Mesenchymal stem cell (in vitro differentiated cells and primary cell): ENCODE measurements around the gene GGPS1.

Experiments
- DNase-seq: peaks from one replicate; pipeline ENCODE4 v3.0.0-alpha.2; 2013
- H2AFZ ChIP-seq: one replicate; pipeline ENCODE4 v1.6.1; 2013; ENCODE audit warnings: low read depth, mild to moderate bottlenecking, control low read depth, inconsistent platforms, low read length, moderate library complexity
- H2AK5ac ChIP-seq: 2 replicates; pipeline ENCODE4 v1.6.1; 2013; ENCODE audit warnings: low read length, moderate library complexity, mild to moderate bottlenecking, inconsistent platforms; ENCODE audit not compliant: severe bottlenecking
- H2BK120ac ChIP-seq: one replicate; pipeline ENCODE4 v1.6.1; 2013; ENCODE audit warnings: low read depth, mild to moderate bottlenecking, inconsistent platforms, low read length, moderate library complexity
- H2BK12ac ChIP-seq, 2 experiments: one replicate each; pipeline ENCODE4 v1.6.1; 2013; ENCODE audit warnings: inconsistent platforms in 2 of 2, low read length in 2 of 2, mild to moderate bottlenecking in 2 of 2, moderate library complexity in 2 of 2, control low read depth in 1 of 2
- H2BK15ac ChIP-seq: one replicate; pipeline ENCODE4 v1.6.1; 2013; ENCODE audit warnings: mild to moderate bottlenecking, low read depth, inconsistent platforms; ENCODE audit not compliant: poor library complexity, severe bottlenecking
- H2BK5ac ChIP-seq: 2 replicates; pipeline ENCODE4 v1.6.1; 2013; ENCODE audit warnings: low read depth, mild to moderate bottlenecking, low read length, control low read depth, inconsistent platforms; ENCODE audit not compliant: poor library complexity, severe bottlenecking
- H3K14ac ChIP-seq, 2 experiments: one replicate each; pipeline ENCODE4 v1.6.1; 2013; ENCODE audit warnings: inconsistent platforms in 2 of 2, low read length in 2 of 2, control low read depth in 1 of 2, mild to moderate bottlenecking in 1 of 2, moderate library complexity in 1 of 2
- H3K18ac ChIP-seq, 2 experiments: one replicate each; pipeline ENCODE4 v1.6.1; 2013; ENCODE audit warnings: inconsistent platforms in 2 of 2, low read length in 2 of 2, control low read depth in 1 of 2, low read depth in 1 of 2, mild to moderate bottlenecking in 1 of 2
- H3K23ac ChIP-seq, 2 experiments: one replicate each; pipeline ENCODE4 v1.6.1; 2013; ENCODE audit warnings: inconsistent platforms in 2 of 2, low read length in 2 of 2, mild to moderate bottlenecking in 2 of 2, moderate library complexity in 2 of 2, control low read depth in 1 of 2
- H3K27ac ChIP-seq: 2 replicates; pipeline ENCODE4 v1.5.1; 2013; ENCODE audit warnings: mild to moderate bottlenecking, moderate library complexity, low read length, control low read depth, inconsistent platforms; ENCODE audit not compliant: poor library complexity, severe bottlenecking
- H3K27me3 ChIP-seq, 2 experiments: 2 replicates each; pipeline versions ENCODE4 v1.6.1 to v1.7.0; 2013; ENCODE audit warnings: low read length in 2 of 2, mild to moderate bottlenecking in 2 of 2, moderate library complexity in 2 of 2, control low read depth in 1 of 2, inconsistent platforms in 1 of 2; ENCODE audit not compliant: control insufficient read depth in 1 of 2, insufficient read depth in 1 of 2
- H3K36me3 ChIP-seq, 2 experiments: 2 replicates each; pipeline versions ENCODE4 v1.6.1 to v1.7.0; 2013; ENCODE audit warnings: low read length in 2 of 2, control low read depth in 1 of 2, inconsistent platforms in 1 of 2, low read depth in 1 of 2, mild to moderate bottlenecking in 1 of 2; ENCODE audit not compliant: insufficient read depth in 2 of 2, control insufficient read depth in 1 of 2
- H3K4ac ChIP-seq, 2 experiments: one replicate each; pipeline ENCODE4 v1.6.1; 2013; ENCODE audit warnings: inconsistent platforms in 2 of 2, low read length in 2 of 2, mild to moderate bottlenecking in 2 of 2, moderate library complexity in 2 of 2, control low read depth in 1 of 2, low read depth in 1 of 2
- H3K4me1 ChIP-seq: 2 replicates; pipeline ENCODE4 v1.6.1; 2013; ENCODE audit warnings: low read depth, low read length, control low read depth; ENCODE audit not compliant: control insufficient read depth, insufficient read depth
- H3K4me2 ChIP-seq: 2 replicates; pipeline ENCODE4 v1.6.1; 2013; ENCODE audit warnings: low read length, mild to moderate bottlenecking, inconsistent platforms; ENCODE audit not compliant: poor library complexity, severe bottlenecking
- H3K4me3 ChIP-seq, 2 experiments: 2 replicates each; pipeline versions ENCODE4 v1.5.1 to v1.7.0; 2013; ENCODE audit warnings: low read length in 2 of 2, mild to moderate bottlenecking in 2 of 2, control low read depth in 1 of 2, low read depth in 1 of 2; ENCODE audit not compliant: insufficient read depth in 1 of 2
- H3K79me1 ChIP-seq: replicated peaks from 2 replicates; pipeline ENCODE4 v1.6.1; 2013; ENCODE audit warnings: mild to moderate bottlenecking, control low read depth, low read length, inconsistent platforms; ENCODE audit not compliant: poor library complexity, severe bottlenecking
- H3K9ac ChIP-seq: 2 replicates; pipeline ENCODE4 v1.7.0; 2013; ENCODE audit warnings: mild to moderate bottlenecking, low read length, moderate library complexity
- H3K9me3 ChIP-seq: 2 replicates; pipeline ENCODE4 v1.7.0; 2013; ENCODE audit warnings: mild to moderate bottlenecking, low read length; ENCODE audit not compliant: control insufficient read depth
- H4K8ac ChIP-seq: one replicate; pipeline ENCODE4 v1.6.1; 2013; ENCODE audit warnings: inconsistent platforms, mild to moderate bottlenecking, low read length, moderate library complexity
- H4K91ac ChIP-seq: one replicate; pipeline ENCODE4 v1.6.1; 2013; ENCODE audit warnings: mild to moderate bottlenecking, low read length, inconsistent platforms
- WGBS: methylation state at CpG from one replicate; pipeline ENCODE4 v1.1.7; 2013; ENCODE audit warnings: mixed read lengths; 5-methylcytosine and 5-hydroxymethylcytosine counted together

Gene GGPS1

DNA sequence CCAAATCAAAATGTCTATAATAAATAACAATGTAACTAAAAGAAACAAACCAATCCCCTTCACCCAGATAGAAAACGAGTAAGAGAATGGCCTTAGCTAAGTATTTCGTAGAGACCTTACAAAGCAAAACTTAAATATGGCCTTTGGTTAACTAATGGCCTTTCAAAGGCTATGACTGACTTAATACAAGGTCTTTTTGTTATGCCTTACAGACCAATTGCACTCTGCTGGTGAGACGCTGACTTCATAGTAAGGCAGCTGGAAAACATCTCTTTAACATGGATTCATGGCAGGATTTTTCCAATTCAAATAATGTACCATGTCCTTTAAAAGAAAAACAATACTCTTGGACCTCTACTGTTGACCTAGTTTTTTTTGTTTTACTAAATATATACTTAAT, 23.1 kb downstream of the GGPS1 start:
- Histone ChIP-seq H3K27ac (no peak overlapping the region), H4K8ac (no peak overlapping the region), H3K18ac (no peak overlapping the region), H2BK120ac (no peak overlapping the region), H2BK15ac (no peak overlapping the region), H3K14ac (no peak overlapping the region), H3K9me3 (no peaks in the 10 kb centered on the region), H2AFZ (no peak overlapping the region), H3K4me2 (no peak overlapping the region), H3K23ac (no peak overlapping the region), H3K36me3 (peaks cover 0 to under 1% of the 10 kb centered on the region in 2 experiments), H3K4me3 (no peak overlapping the region), H3K9ac (no peak overlapping the region), H3K4me1 (peaks cover 3% of the 10 kb centered on the region), H2AK5ac (no peak overlapping the region), H3K79me1 (no peaks in the 10 kb centered on the region), H2BK12ac (no peak overlapping the region), H2BK5ac (no peak overlapping the region), H4K91ac (no peak overlapping the region), H3K27me3 (no peaks in the 10 kb centered on the region), H3K4ac (no peak overlapping the region)
- 81% methylated on average over 3 of the region's 3 CpGs for WGBS
- DNase-seq: no peak

DNA sequence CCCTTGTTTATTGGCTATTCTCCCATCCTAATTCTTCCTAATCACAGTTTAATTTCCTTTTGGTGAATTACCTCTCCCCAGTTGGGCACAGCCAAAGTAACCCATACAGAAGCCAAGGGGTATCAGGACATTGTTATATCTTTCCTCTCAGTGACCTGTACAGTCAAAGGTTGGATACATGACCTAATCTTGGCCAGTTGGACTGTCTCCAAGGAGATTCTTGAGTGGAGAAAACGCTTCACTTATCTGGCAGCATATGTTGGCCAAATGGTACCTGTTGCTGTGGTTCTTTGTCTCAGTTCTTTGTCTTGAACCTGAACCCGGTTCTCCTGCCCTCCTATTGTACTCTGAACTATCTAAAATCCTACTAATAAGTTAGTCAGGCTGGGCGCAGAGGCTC, 23.5 kb downstream of the GGPS1 start:
- Histone ChIP-seq H3K14ac (no peak overlapping the region), H3K4me1 (peaks cover 3% of the 10 kb centered on the region), H3K9ac (no peak overlapping the region), H3K4me2 (no peak overlapping the region), H2BK120ac (no peak overlapping the region), H2AK5ac (no peak overlapping the region), H3K4me3 (no peak overlapping the region), H3K18ac (no peak overlapping the region), H3K9me3 (no peaks in the 10 kb centered on the region), H2BK5ac (no peak overlapping the region), H2BK12ac (no peak overlapping the region), H3K79me1 (no peaks in the 10 kb centered on the region), H3K23ac (no peak overlapping the region), H4K91ac (no peak overlapping the region), H3K27ac (no peak overlapping the region), H3K27me3 (no peaks in the 10 kb centered on the region), H2BK15ac (no peak overlapping the region), H3K36me3 (no peaks in the 10 kb centered on the region), H3K4ac (no peak overlapping the region), H2AFZ (no peak overlapping the region), H4K8ac (no peak overlapping the region)
- 89% methylated on average over 3 of the region's 3 CpGs for WGBS
- no peak for DNase-seq

DNA sequence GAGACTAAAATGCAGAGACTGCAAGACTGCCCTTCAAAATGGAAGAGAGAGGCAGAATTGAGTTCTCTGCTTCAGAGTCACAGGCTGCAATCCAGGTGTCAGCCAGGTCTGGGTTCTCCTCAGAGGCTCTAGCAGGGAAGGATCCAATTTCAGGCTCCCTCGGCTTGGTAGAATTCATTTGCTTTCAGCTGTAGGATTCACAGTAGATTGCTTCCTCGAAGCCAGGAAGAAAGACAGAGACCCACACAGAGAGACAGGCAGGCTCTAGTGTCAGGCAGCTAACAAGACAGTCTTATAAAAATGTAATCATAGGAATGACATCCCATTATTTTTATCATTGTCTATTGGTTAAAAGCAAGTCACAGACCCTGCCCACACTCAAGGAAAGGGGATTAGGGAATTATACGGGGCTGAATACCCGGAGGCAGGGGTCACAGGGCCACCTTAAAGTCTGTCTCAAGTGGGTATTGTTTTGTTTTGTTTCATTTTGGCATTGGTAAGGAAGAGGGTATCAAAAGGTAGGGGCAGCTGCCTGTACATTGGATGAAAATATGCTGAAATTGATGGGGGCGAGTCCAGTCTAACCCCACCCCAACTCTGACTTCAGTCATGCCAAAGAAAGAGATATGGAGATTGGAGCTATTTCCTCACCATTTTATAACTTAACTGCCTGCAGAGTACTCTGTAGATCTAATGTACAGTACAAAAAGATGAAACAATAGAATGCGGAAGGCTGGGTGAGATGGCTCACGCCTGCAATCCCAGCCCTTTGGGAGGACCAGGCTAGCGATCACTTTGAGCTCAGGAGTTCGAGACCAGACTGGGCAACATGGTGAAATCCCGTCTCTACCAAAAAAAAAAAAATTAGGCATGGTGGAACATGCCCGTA, 29.4 kb downstream of the GGPS1 start:
- Histone ChIP-seq H3K4me3 (no peak overlapping the region), H3K18ac (no peak overlapping the region), H2BK5ac (no peak overlapping the region), H3K23ac (no peak overlapping the region), H2BK12ac (no peak overlapping the region), H4K8ac (no peak overlapping the region), H3K36me3 (no peaks in the 10 kb centered on the region), H3K9ac (no peak overlapping the region), H2AK5ac (no peak overlapping the region), H2AFZ (no peak overlapping the region), H2BK120ac (no peak overlapping the region), H3K4me1 (no peaks in the 10 kb centered on the region), H3K4me2 (no peak overlapping the region), H3K4ac (no peak overlapping the region), H2BK15ac (no peak overlapping the region), H3K27me3 (no peaks in the 10 kb centered on the region), H3K27ac (no peak overlapping the region), H3K14ac (no peak overlapping the region), H4K91ac (no peak overlapping the region), H3K79me1 (no peaks in the 10 kb centered on the region), H3K9me3 (no peaks in the 10 kb centered on the region)
- no peak for DNase-seq
- 79% methylated on average over 10 of the region's 11 CpGs for WGBS

DNA sequence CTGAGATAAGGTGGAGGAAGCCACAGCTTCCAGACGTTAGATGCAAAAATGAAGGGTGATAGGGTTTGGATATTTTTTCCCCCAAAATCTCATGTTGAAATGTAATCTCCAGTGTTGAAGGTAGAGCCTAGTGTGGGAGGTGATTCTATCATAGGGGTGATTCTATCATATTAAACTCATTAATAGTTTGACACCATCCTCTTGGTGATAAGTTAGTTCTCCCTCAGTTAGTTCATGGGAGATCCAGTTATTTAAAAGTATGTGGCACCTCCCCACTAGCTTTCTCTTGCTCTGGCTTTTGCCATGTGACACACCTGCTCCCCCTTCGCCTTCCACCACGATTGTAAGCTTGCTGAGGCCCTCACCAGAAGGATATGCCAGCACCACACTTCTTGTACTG, 30.5 kb downstream of the GGPS1 start:
- 98% methylated on average over 3 of the region's 3 CpGs for WGBS
- Histone ChIP-seq H3K18ac (no peak overlapping the region), H3K23ac (no peak overlapping the region), H2AK5ac (no peak overlapping the region), H3K4ac (no peak overlapping the region), H2AFZ (no peak overlapping the region), H3K27ac (no peak overlapping the region), H3K27me3 (no peaks in the 10 kb centered on the region), H4K8ac (no peak overlapping the region), H3K4me3 (no peak overlapping the region), H2BK15ac (no peak overlapping the region), H3K36me3 (no peaks in the 10 kb centered on the region), H3K4me1 (no peaks in the 10 kb centered on the region), H4K91ac (no peak overlapping the region), H3K4me2 (no peak overlapping the region), H3K9ac (no peak overlapping the region), H3K14ac (no peak overlapping the region), H3K9me3 (no peaks in the 10 kb centered on the region), H3K79me1 (no peaks in the 10 kb centered on the region), H2BK5ac (no peak overlapping the region), H2BK12ac (no peak overlapping the region), H2BK120ac (no peak overlapping the region)
- no peak for DNase-seq
